ENCODE results near the gene KCNC4. TPM values are rescaled to one million over a fixed set of nuclear protein-coding genes. Genes with fewer than 3 reads are reported as not detected.

Gene KCNC4
- total and polyA plus RNA-seq, 2 of the 4 experiments (the other 2 are of a cell fraction) = 0.18 to 2.3 TPM

- Histone ChIP-seq H3K79me1 (ENCODE audit: low read depth in 1 of 2, low read length in 2 of 2) (no peaks in the 10 kb centered on the region), H3K4ac (ENCODE audit: low read depth, low read length) (no peak overlapping the region), H4K8ac (ENCODE audit: low read depth in 2 of 2, low read length in 2 of 2) (no peak overlapping the region), H3K9me3 (ENCODE audit: control insufficient read depth, insufficient read depth, low read length) (no peaks in the 10 kb centered on the region), H3K14ac (replicated peaks; ENCODE audit: low read depth, low read length) (no peak overlapping the region), H4K5ac (ENCODE audit: low read depth, low read length) (no peak overlapping the region), H2AFZ (replicated peaks; ENCODE audit: low read length, poor library complexity) (no peak overlapping the region), H3K9me1 (ENCODE audit: insufficient read depth, low read length) (no peaks in the 10 kb centered on the region), H3K4me1 (ENCODE audit: control insufficient read depth, insufficient read depth, low read length) (0 out of 2 replicates have a peak, but pooled peaks cover 1% of the 10 kb centered on the region), H2AK9ac (replicated peaks; ENCODE audit: low read depth, low read length, poor library complexity) (no peak overlapping the region), H4K91ac (ENCODE audit: insufficient read depth, low read depth, low read length) (no peak overlapping the region), H3K27ac (ENCODE audit: insufficient read depth, low read length) (no peak overlapping the region), H3K4me2 (ENCODE audit: low read depth, low read length) (no peak overlapping the region), H3K18ac (ENCODE audit: low read depth, low read length) (no peak overlapping the region), H2BK5ac (ENCODE audit: low read depth, low read length, poor library complexity, severe bottlenecking) (no peak overlapping the region), H3K56ac (ENCODE audit: extremely low read depth, insufficient read depth, low read length) (no peak overlapping the region), H3K9ac (ENCODE audit: low read depth, low read length) (no peak overlapping the region), H4K20me1 (ENCODE audit: insufficient read depth, low read length) (no peaks in the 10 kb centered on the region), H3K27me3 (ENCODE audit: control insufficient read depth, insufficient read depth, low read length) (no peaks in the 10 kb centered on the region; the same call in 1 of the 2 replicates), H3K23ac (ENCODE audit: low read depth, low read length) (no peak overlapping the region), H2AK5ac (ENCODE audit: low read depth, low read length) (no peak overlapping the region), H2BK120ac (ENCODE audit: low read depth, low read length) (no peak overlapping the region), H2BK20ac (ENCODE audit: low read depth, low read length) (no peak overlapping the region), H2BK15ac (ENCODE audit: low read depth, low read length) (no peak overlapping the region), H3K4me3 (ENCODE audit: insufficient read depth, low read depth, low read length) (no peak overlapping the region), H3K36me3 (ENCODE audit: control insufficient read depth, insufficient read depth, low read length) (no peaks in the 10 kb centered on the region)
- DNase-seq (no peak), ATAC-seq (ENCODE audit: low read depth) (no peak)
- BruUV-seq (replicated peaks) = no TSS peak
- 50% methylated on average over 1 of the region's 10 CpGs; no CpG with 5 or more reads in 1 of the 2 experiments for WGBS, 2 experiments (ENCODE audit: extremely low coverage in 2 of 2, insufficient read length in 1 of 2)
- TF ChIP-seq RCOR1 (IDR thresholded peaks at IDR 0.05; ENCODE audit: insufficient replicate concordance, low read length) = no peak
- TF ChIP-seq RAD21 (IDR thresholded peaks at IDR 0.05; ENCODE audit: low read length) = no peak
- no peak for TF ChIP-seq CEBPB (IDR thresholded peaks at IDR 0.05; ENCODE audit: low read depth, low read length)
- no peak for TF ChIP-seq NFE2L2 (IDR thresholded peaks at IDR 0.05; ENCODE audit: low read depth, low read length)
- no peak for TF ChIP-seq CHD1 (IDR thresholded peaks at IDR 0.05; ENCODE audit: low read depth, low read length)
- TF ChIP-seq SMC3 (IDR thresholded peaks at IDR 0.05; ENCODE audit: low read depth, low read length) = no peak
- TF ChIP-seq MAFK (IDR thresholded peaks at IDR 0.05; ENCODE audit: low read depth, low read length) = no peak
- TF ChIP-seq ELK1 (IDR thresholded peaks at IDR 0.05; ENCODE audit: borderline replicate concordance, low read depth, low read length) = no peak
- no peak for TF ChIP-seq MAZ (IDR thresholded peaks at IDR 0.05; ENCODE audit: borderline replicate concordance, low read depth, low read length)
- no peak for TF ChIP-seq FOS (IDR thresholded peaks at IDR 0.05; ENCODE audit: low read depth, low read length)
- no peak for TF ChIP-seq USF2 (IDR thresholded peaks at IDR 0.05; ENCODE audit: low read depth, low read length)
- POLR2A ChIA-PET (ENCODE audit: unreplicated experiment) = no interaction called here
- in situ Hi-C loops (cut with MboI; ENCODE audit: low sequenced_read_pairs) = loop anchor here (5.0 to 10.0 kb wide), 3 partner anchors 106 to 261 kb away; no protein-coding TSS in a partner anchor
- intact Hi-C loops (cut with micrococcal nuclease) = no loop called here
- dilution Hi-C loops (cut with HindIII; ENCODE audit: low sequenced_read_pairs, unreplicated experiment) = no loop called here
- CTCF ChIA-PET = interaction anchor here (3.5 to 4.4 kb wide), 2 partner anchors 259 to 295 kb away, joined by 30 to 31 read pairs; no protein-coding TSS in a partner anchor
These were observed 8.8 kb upstream of the KCNC4 start for GRCh38 chr1:110201157-110201825.
